Retinal pigment epithelial cell (primary cell): ENCODE measurements around the gene UBA6.

Experiments used
- DNase-seq: peaks from one replicate; pipeline ENCODE4 v3.0.0-alpha.2; 2010; ENCODE audit warnings: low read depth
- H3K4me3 ChIP-seq: 2 replicates; pipeline ENCODE4 v1.5.1; 2011; ENCODE audit warnings: mild to moderate bottlenecking, low read length, control low read depth, moderate library complexity
- TF ChIP-seq, protein P1 (sequence below): conservative IDR thresholded peaks from 2 replicates; pipeline ENCODE4 v1.5.1; 2011; ENCODE audit warnings: low read depth, low read length, control low read depth, inconsistent platforms

Gene UBA6

DNA sequence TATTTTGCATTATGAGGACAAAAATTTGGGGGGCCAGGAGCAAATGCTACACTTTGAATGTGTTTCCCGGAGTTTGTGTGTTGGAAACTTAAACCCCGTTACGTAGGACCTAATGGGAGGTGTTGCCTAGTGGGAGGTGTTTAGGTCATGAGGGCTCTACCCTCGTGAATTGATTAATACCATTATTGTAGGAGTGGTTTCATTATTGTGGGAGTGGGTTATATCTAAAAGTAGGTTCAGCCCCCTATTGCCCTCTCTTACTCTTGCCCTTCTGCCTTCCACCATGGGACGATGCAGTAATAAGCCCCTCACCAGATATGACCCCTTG, 15.5 kb downstream of the UBA6 start:
- TF ChIP-seq, protein P1, sequence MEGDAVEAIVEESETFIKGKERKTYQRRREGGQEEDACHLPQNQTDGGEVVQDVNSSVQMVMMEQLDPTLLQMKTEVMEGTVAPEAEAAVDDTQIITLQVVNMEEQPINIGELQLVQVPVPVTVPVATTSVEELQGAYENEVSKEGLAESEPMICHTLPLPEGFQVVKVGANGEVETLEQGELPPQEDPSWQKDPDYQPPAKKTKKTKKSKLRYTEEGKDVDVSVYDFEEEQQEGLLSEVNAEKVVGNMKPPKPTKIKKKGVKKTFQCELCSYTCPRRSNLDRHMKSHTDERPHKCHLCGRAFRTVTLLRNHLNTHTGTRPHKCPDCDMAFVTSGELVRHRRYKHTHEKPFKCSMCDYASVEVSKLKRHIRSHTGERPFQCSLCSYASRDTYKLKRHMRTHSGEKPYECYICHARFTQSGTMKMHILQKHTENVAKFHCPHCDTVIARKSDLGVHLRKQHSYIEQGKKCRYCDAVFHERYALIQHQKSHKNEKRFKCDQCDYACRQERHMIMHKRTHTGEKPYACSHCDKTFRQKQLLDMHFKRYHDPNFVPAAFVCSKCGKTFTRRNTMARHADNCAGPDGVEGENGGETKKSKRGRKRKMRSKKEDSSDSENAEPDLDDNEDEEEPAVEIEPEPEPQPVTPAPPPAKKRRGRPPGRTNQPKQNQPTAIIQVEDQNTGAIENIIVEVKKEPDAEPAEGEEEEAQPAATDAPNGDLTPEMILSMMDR, result no peak
- no peak for DNase-seq
- no peak overlapping the region for H3K4me3 ChIP-seq

DNA sequence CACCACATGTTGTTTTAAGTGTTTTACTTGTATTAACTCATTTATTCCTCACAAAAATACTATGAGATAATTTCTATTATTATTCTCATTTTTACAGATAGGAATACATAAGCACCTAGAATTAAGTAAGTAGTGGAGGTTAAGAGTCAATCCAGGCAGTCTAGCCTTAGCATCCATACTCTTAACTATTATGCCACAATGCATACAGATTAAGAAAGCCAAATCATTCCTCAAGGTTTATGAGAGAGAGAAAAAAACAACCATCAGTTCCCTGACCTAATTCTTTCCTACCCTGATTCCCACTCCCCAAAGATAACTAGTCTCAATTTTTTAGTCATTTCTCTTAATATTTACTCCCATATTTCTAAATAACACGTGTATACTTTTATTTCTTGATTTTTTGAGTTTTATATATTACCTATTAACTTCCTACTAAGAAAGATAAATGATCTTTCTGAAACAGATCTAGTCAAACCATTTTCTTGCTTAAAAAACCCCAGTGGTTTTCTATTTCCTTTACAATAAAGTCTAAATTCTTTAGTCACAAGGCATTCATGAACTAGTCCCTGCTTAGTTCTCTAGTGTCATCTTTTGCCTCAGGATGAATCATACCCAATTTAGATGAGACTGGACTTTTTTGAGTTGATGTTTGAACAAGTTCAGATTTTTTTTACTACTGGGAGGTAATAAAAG, 16.0 kb downstream of the UBA6 start:
- TF ChIP-seq, protein P1, result no peak
- H3K4me3 ChIP-seq, result no peak overlapping the region
- no peak for DNase-seq

DNA sequence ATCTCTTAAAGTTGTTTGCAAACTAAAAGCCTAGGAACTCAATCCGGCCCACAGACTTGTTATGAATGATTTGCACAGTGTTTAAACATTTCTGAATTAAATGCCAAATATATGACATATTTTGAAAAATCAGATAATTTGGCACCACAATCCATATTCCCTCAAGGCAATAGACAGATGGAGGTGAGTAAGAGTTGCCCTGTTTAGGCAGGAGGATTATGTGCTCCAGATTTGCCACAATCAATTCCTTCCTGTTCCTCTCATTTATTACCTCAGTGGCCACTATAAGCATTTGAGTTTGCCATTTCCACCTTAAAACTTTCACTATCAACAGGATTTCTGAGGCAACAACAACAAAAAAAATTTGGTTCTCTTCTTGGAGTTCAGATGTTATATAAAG, 18.7 kb downstream of the UBA6 start:
- TF ChIP-seq, protein P1, result no peak
- no peak for DNase-seq
- no peak overlapping the region for H3K4me3 ChIP-seq

DNA sequence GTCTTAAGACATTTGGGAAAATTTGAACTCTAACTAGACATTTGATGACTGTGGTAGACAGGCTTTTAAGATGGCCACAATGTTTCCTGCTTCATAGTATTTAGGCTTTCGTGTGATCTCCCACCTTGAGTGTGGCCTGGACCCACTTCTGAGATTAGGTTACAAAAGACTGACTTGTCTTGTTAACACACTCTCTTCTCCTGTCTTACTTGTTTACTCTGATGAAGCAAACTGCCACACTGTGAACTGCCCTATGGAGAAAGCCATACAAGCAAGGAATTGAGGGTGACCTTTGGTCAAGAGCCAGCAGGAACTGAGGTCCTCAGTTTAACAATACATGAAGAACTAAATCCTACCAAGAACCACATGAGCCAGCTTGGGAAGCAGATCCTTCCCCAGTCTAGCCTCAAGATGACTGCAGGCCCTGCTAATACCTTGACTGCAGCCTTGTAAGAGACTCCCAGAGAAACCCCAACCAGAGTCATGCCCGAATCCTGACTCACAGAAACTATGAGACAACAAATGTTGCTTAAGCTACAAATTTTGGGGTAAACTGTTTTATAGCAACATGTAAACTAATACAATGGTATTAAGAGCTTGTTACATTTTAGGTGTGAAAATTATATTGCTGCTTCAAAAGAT, 20.3 kb downstream of the UBA6 start:
- H3K4me3 ChIP-seq, result no peak overlapping the region
- TF ChIP-seq, protein P1, result no peak
- DNase-seq, result no peak

DNA sequence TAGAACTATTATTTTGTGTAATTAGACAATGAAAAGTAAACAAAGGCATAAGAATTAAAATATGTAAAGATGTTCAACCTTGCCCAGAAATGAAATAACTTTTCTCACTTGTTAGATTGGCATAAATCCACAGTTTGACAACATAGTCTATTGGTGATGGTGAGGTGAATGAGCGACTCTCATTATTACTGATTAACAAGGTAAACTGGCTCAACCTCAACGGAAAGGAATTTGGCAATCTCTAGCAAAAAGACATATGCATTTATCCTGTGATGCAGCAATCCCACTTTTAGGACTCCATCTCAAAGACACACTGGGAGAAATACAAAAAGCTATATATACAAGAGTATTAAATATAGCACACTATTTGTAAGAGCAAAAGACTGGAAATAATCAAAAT, 22.3 kb downstream of the UBA6 start:
- TF ChIP-seq, protein P1, result no peak
- H3K4me3 ChIP-seq, result no peak overlapping the region
- DNase-seq, result no peak

DNA sequence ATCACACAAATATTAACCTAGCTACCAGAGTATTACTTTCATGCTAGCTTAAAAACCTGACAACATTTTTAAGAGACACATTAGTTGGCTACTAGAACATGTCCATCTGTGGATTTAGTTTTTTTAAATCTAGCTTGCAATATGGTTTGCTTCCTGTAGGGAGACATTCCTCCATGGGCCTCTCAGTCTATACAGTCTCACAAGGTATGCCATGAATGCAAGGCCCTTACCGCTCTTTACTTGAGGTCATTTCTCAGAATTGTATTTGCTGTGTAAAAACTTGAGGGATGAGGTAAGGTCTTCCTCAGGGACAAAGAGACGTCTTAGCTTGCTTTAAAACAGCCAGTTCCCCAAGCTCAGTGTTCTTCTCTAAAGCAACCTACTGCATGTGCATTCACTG, 26.9 kb downstream of the UBA6 start:
- H3K4me3 ChIP-seq, result no peak overlapping the region
- DNase-seq, result no peak
- TF ChIP-seq, protein P1, result peak; percentile 14

DNA sequence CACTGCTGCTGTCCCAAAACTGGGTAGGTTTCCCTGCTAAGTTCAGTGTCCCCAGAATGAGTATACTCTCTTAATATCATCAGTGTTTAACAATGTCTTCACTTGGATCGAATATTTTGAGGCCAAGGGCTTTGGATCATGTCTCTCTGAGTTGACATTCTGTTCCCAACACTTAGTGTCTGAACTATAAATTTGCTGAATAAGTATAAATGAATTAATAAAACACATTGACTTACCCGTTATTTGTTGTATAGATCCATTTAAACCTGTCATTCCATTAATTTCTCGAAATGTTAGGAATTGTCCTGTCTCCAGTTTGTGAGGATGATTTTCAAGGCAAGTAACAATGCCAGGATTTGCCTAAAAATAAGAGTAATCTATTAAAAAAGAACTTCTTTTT, 32.6 kb downstream of the UBA6 start:
- no peak overlapping the region for H3K4me3 ChIP-seq
- DNase-seq, result no peak
- TF ChIP-seq, protein P1, result no peak
